Fibroblast of pulmonary artery (primary cell): ENCODE measurements around the gene SPRR3.

Source experiments
- DNase-seq: peaks from one replicate; pipeline ENCODE4 v3.0.0-alpha.2; 2010; ENCODE audit warnings: low read depth
- H3K4me3 ChIP-seq: replicated peaks from 2 replicates; pipeline ENCODE4 v1.5.1; 2011; ENCODE audit warnings: low read depth, mild to moderate bottlenecking, control low read depth, low read length, moderate library complexity
- CTCF ChIP-seq: IDR thresholded peaks from 2 replicates; pipeline ENCODE4 v1.5.1; 2011; ENCODE audit warnings: mild to moderate bottlenecking, control low read depth, low read length, inconsistent platforms; ENCODE audit errors: missing control alignments

Gene SPRR3

GRCh38 chr1:153001382-153001781, at the start of gene SPRR3:
SPRR3 (plus strand) TSS chr1:153001749; CDS start chr1:153003021, 1,272 bp downstream.
- DNase-seq = no peak
- H3K4me3 ChIP-seq = no peak within 1 kb of the TSS
- TF ChIP-seq CTCF = no peak

GRCh38 chr1:152953761-152954160, 47.8 kb upstream of the SPRR3 start:
- H3K4me3 ChIP-seq = no peak overlapping the region
- no peak for TF ChIP-seq CTCF
- no peak for DNase-seq

GRCh38 chr1:152954436-152954835, 47.1 kb upstream of the SPRR3 start:
- no peak for DNase-seq
- H3K4me3 ChIP-seq = no peak overlapping the region
- no peak for TF ChIP-seq CTCF

- TF ChIP-seq CTCF = no peak
- no peak for DNase-seq
- no peak overlapping the region for H3K4me3 ChIP-seq
Observed at GRCh38 chr1:152957561-152957960, 44.0 kb upstream of the SPRR3 start.

GRCh38 chr1:152959273-152959672, 42.3 kb upstream of the SPRR3 start:
- H3K4me3 ChIP-seq = no peak overlapping the region
- no peak for TF ChIP-seq CTCF
- no peak for DNase-seq

- DNase-seq = no peak
- no peak overlapping the region for H3K4me3 ChIP-seq
- TF ChIP-seq CTCF = no peak
Observed at GRCh38 chr1:152959801-152960451, 41.6 kb upstream of the SPRR3 start.

GRCh38 chr1:152960452-152961044, 41.0 kb upstream of the SPRR3 start:
- no peak overlapping the region for H3K4me3 ChIP-seq
- TF ChIP-seq CTCF = no peak
- no peak for DNase-seq
